Activated B cell treated with CpG ODN at 0.5 μM for 24 hours (primary cell): ENCODE measurements around the gene TFDP1. TPM values are rescaled to one million over a fixed set of nuclear protein-coding genes. Genes with fewer than 3 reads are reported as not detected.
A peak's percentile ranks its signal among the peaks of the same experiment; 100 is the strongest.

Experiments used
- ATAC-seq: fragments of 200-7000 bp; cut with Tn5 transposase; one replicate; pipeline ENCODE4 v1.10.0; 2021; ENCODE audit warnings: low read depth, mild to moderate bottlenecking, moderate library complexity
- CTCF ChIA-PET: fragments of 350-600 bp; sonication (Branson Sonifier 250); formaldehyde crosslinking; loops from one replicate; lab custom pipeline; 2021; ENCODE audit warnings: antibody characterized with exemption; lab: Charles Lee
- POLR2A ChIA-PET: fragments of 350-600 bp; sonication (Branson Sonifier 250); formaldehyde crosslinking; loops from one replicate; lab custom pipeline; 2021; ENCODE audit warnings: antibody characterized with exemption; lab: Charles Lee
- DNase-seq: peaks from one replicate; pipeline ENCODE4 v3.0.0; 2022
- H3K27ac Mint-ChIP-seq: one replicate; pipeline ENCODE4 v1.8.0; 2020; ENCODE audit warnings: mixed read lengths
- H3K27me3 Mint-ChIP-seq: one replicate; pipeline ENCODE4 v1.8.0; 2021; ENCODE audit warnings: mixed read lengths
- H3K36me3 Mint-ChIP-seq: one replicate; pipeline ENCODE4 v1.8.0; 2021; ENCODE audit warnings: low read depth, mixed read lengths
- H3K4me1 Mint-ChIP-seq: one replicate; pipeline ENCODE4 v1.8.0; 2021; ENCODE audit warnings: mixed read lengths
- H3K4me3 Mint-ChIP-seq: one replicate; pipeline ENCODE4 v1.8.0; 2020; ENCODE audit warnings: mild to moderate bottlenecking, mixed read lengths
- H3K9me3 Mint-ChIP-seq: one replicate; pipeline ENCODE4 v1.8.0; 2020; ENCODE audit warnings: mixed read lengths
- intact Hi-C: fragments of 100-400 bp; cut with micrococcal nuclease; formaldehyde crosslinking; loops from one replicate; pipeline ENCODE4 v1.15.1; 2024
- total RNA-seq: library from RNA; stranded (reverse); gene quantifications from 2 replicates; pipeline ENCODE4 v1.2.3, GENCODE V29; 2022
- TF ChIP-seq, protein P1 (sequence below): fragments of 200-600 bp; IDR thresholded peaks from one replicate; pipeline ENCODE4 v1.8.0; 2022; ENCODE audit warnings: antibody characterized with exemption, mild to moderate bottlenecking

Gene TFDP1
- total RNA-seq, 1 donor from 2014 or later, result 54.3 TPM

DNA sequence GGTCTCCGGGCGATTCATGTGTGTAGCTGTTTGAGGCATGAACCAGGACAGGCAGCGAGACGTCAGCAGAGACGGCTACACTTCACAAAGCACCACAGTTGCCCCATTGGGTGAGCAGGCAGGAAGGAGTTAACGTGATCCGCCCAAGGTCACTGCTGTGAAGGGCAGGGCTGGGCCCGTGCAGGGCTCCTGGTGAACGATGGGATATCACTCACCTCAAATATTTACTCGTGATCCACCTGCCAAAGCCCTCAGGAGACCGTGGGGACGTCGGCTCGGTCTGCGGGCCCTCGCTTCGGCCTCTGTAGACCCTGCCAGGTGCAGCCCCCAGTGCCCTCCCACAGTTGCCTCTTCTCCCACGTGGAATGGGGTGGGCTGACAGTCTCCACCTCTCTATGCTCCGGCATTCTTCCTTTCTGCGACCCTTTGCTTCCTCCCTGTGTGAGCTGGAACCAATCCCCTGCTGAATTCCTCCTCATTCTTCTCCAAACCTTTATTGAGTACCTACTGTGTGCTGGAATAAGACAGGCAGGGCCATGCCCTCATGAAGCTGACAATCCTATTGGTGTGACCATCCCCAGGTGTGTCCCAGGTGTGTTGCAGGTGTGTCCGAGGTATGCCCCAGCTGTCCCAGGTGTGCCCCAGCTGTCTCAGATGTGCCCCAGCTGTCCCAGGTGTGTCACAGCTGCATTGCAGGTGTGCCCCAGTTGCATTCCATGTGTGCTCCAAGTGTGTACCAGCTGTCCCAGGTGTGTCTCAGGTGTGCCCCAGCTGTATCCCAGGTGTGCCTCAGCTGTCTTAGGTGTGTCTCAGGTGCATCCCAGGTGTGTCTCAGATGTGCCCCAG lies 80.4 kb downstream of the TFDP1 start:
- Mint-ChIP-seq H3K36me3 (no peaks in the 10 kb centered on the region), H3K4me3 (no peak overlapping the region), H3K9me3 (peaks cover 14% of the 10 kb centered on the region), H3K27me3 (peaks cover 3% of the 10 kb centered on the region), H3K4me1 (no peaks in the 10 kb centered on the region), H3K27ac (no peak overlapping the region)
- ChIA-PET CTCF (no interaction called here), POLR2A (interaction anchor here (0.8 kb wide), 1 partner anchor 14 kb away, joined by 5 read pairs; no protein-coding TSS in a partner anchor)
- no peak for ATAC-seq
- intact Hi-C loops, result no loop called here
- TF ChIP-seq, protein P1, sequence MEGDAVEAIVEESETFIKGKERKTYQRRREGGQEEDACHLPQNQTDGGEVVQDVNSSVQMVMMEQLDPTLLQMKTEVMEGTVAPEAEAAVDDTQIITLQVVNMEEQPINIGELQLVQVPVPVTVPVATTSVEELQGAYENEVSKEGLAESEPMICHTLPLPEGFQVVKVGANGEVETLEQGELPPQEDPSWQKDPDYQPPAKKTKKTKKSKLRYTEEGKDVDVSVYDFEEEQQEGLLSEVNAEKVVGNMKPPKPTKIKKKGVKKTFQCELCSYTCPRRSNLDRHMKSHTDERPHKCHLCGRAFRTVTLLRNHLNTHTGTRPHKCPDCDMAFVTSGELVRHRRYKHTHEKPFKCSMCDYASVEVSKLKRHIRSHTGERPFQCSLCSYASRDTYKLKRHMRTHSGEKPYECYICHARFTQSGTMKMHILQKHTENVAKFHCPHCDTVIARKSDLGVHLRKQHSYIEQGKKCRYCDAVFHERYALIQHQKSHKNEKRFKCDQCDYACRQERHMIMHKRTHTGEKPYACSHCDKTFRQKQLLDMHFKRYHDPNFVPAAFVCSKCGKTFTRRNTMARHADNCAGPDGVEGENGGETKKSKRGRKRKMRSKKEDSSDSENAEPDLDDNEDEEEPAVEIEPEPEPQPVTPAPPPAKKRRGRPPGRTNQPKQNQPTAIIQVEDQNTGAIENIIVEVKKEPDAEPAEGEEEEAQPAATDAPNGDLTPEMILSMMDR, result no peak
- peak; percentile 13 for DNase-seq

- TF ChIP-seq, protein P1, result no peak
- DNase-seq (peak; percentile 11), ATAC-seq (no peak)
- no peaks in the 10 kb centered on the region for H3K4me1 Mint-ChIP-seq
- no peak overlapping the region for H3K27ac Mint-ChIP-seq
- intact Hi-C loops, result no loop called here
- peaks cover 12% of the 10 kb centered on the region for H3K9me3 Mint-ChIP-seq
- H3K27me3 Mint-ChIP-seq, result peaks cover 3% of the 10 kb centered on the region
- no peaks in the 10 kb centered on the region for H3K36me3 Mint-ChIP-seq
- ChIA-PET POLR2A (interaction anchor here (0.8 kb wide), 1 partner anchor 14 kb away, joined by 5 read pairs; no protein-coding TSS in a partner anchor), CTCF (no interaction called here)
- H3K4me3 Mint-ChIP-seq, result no peak overlapping the region
Measured at GRCh38 chr13:113665597-113666328, 81.2 kb downstream of the TFDP1 start.

- ATAC-seq, result no peak
- Mint-ChIP-seq H3K9me3 (peaks cover 7% of the 10 kb centered on the region), H3K4me1 (no peaks in the 10 kb centered on the region), H3K27ac (no peak overlapping the region), H3K27me3 (no peaks in the 10 kb centered on the region), H3K36me3 (no peaks in the 10 kb centered on the region), H3K4me3 (no peak overlapping the region)
- TF ChIP-seq, protein P1, result no peak
- DNase-seq, result peak; percentile 13
- CTCF ChIA-PET, result no interaction called here
- intact Hi-C loops, result no loop called here
- POLR2A ChIA-PET, result no interaction called here
Measured at GRCh38 chr13:113666329-113666670, 81.7 kb downstream of the TFDP1 start.

DNA sequence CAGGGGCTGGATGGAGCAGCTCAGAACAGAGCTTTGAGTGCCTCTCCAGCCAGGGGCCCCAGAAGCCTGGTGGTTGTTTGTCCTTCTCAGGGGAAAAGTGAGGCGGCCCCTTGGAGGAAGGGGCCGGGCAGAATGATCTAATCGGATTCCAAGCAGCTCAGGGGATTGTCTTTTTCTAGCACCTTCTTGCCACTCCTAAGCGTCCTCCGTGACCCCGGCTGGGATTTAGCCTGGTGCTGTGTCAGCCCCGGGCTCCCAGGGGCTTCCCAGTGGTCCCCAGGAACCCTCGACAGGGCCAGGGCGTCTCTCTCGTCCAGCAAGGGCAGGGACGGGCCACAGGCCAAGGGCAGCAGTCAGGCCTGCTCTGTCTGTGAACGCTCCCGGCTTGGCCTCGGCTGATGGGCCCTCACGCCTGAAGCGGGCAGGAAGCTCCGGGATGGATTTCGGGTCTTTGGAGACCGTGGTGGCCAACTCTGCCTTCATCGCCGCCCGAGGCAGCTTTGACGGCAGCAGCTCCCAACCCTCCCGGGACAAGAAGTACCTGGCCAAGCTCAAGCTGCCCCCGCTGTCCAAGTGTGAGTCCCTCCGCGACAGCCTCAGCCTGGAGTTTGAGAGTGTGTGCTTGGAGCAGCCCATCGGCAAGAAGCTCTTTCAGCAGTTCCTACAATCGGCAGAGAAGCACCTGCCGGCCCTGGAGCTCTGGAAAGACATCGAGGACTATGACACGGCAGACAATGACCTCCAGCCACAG lies 82.6 kb downstream of the TFDP1 start, which contains the start of gene GRK1:
Gene GRK1, plus strand, starts transcription at position 269 of the 751 bp plus-strand sequence. Its CDS starts 168 bp downstream, at position 437.
- intact Hi-C loops, result no loop called here
- ChIA-PET POLR2A (no interaction called here), CTCF (no interaction called here)
- H3K4me3 Mint-ChIP-seq, result no peak within 1 kb of the TSS
- peak; percentile 11 for DNase-seq
- H3K27me3 Mint-ChIP-seq, result no peaks in the 10 kb centered on the region
- no peak for ATAC-seq
- TF ChIP-seq, protein P1, result no peak
- no peaks in the 10 kb centered on the region for H3K36me3 Mint-ChIP-seq
- H3K9me3 Mint-ChIP-seq, result no peaks in the 10 kb centered on the region
- H3K27ac Mint-ChIP-seq, result no peak within 1 kb of the TSS
- no peaks in the 10 kb centered on the region for H3K4me1 Mint-ChIP-seq
